ENCODE measurements around the gene NIM1K.

- TF ChIP-seq POLR2A (IDR thresholded peaks at IDR 0.05; ENCODE audit: low read depth, low read length): no peak
- no peak for TF ChIP-seq CTCF (conservative IDR thresholded peaks at IDR 0.05; ENCODE audit: low read depth, low read length)
- TF ChIP-seq BHLHE40 (IDR thresholded peaks at IDR 0.05; ENCODE audit: low read depth, low read length): no peak
- TF ChIP-seq MXI1 (IDR thresholded peaks at IDR 0.05; ENCODE audit: borderline replicate concordance, low read depth, low read length): no peak
- no peak for TF ChIP-seq CEBPB (IDR thresholded peaks at IDR 0.05; ENCODE audit: low read depth, low read length)
- TF ChIP-seq SMC3 (IDR thresholded peaks at IDR 0.05; ENCODE audit: low read depth, low read length): no peak
- TF ChIP-seq RCOR1 (IDR thresholded peaks at IDR 0.05; ENCODE audit: insufficient replicate concordance, low read length): no peak
- TF ChIP-seq USF2 (IDR thresholded peaks at IDR 0.05; ENCODE audit: low read depth, low read length): no peak
Measured at GRCh38 chr5:43174586-43174985, 17.4 kb upstream of the NIM1K start.

All from IMR-90 (cell line).